C4-2B (cell line): ENCODE results near the gene L3MBTL2.

Experiments
- ZFX ChIP-seq: fragments of 450-650 bp; IDR thresholded peaks from 2 replicates; pipeline ENCODE4 v1.6.1; 2017
- TF ChIP-seq, protein P1 (sequence below): fragments of 450-650 bp; conservative IDR thresholded peaks from 2 replicates; pipeline ENCODE4 v1.5.1; 2017; ENCODE audit warnings: mild to moderate bottlenecking

DNA sequence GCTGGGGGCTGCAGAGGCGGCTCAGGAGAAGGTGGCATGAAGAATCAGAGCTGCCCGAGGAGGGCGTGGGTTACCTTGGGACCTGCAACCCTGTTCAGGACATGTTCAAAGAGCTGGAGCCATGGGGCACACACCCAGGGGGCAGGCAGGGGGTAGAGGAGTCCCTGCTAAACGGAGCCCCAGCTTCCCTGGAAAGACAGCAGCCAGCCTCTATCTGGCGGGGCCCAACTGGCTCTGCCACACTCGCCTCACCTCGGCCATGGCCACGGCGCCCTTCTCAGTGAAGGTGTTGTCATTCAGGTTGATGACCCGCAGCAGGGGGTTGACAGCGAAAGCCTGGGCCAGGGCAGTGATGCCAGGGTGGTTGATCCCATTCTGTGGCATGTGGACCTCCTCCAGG is 52.6 kb downstream of the L3MBTL2 start:
- TF ChIP-seq, protein P1, sequence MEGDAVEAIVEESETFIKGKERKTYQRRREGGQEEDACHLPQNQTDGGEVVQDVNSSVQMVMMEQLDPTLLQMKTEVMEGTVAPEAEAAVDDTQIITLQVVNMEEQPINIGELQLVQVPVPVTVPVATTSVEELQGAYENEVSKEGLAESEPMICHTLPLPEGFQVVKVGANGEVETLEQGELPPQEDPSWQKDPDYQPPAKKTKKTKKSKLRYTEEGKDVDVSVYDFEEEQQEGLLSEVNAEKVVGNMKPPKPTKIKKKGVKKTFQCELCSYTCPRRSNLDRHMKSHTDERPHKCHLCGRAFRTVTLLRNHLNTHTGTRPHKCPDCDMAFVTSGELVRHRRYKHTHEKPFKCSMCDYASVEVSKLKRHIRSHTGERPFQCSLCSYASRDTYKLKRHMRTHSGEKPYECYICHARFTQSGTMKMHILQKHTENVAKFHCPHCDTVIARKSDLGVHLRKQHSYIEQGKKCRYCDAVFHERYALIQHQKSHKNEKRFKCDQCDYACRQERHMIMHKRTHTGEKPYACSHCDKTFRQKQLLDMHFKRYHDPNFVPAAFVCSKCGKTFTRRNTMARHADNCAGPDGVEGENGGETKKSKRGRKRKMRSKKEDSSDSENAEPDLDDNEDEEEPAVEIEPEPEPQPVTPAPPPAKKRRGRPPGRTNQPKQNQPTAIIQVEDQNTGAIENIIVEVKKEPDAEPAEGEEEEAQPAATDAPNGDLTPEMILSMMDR = no peak
- TF ChIP-seq ZFX = no peak
